HG02973 (cell line): ENCODE results near the gene IL16.
"Not testable (repeated sequence)": the region's sequence is repeated elsewhere in the genome, so short reads cannot be mapped to it uniquely, and the experiment has no call there.

Experiments
- ATAC-seq: cut with Tn5 transposase; IDR thresholded peaks from one replicate; pipeline ENCODE4 v1.9.1; 2021; ENCODE audit warnings: moderate library complexity; ENCODE audit not compliant: unreplicated experiment

IL16 gene

GRCh38 chr15:81331600-81331999, 134.9 kb downstream of the IL16 start:
- no peak for ATAC-seq

DNA sequence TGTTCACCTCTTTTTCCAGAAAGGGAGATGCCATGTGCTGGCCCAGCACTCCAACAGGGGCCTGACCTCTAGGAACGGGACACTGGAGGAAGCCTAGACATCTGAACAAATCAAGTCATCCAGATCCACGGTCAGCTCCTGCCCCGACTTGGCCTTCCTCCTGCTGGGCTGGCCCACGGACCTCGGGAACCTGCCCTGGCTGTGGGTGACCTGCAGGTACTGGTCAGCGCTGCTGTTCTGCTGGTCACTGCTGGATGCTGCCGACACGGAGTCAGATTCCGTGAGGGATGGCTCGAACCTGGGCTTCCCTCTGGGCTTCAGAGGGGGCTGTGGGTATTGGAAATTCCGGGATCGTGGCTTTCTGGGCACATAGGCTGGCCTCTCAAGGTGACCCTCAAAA, 135.6 kb downstream of the IL16 start:
- ATAC-seq = no peak

DNA sequence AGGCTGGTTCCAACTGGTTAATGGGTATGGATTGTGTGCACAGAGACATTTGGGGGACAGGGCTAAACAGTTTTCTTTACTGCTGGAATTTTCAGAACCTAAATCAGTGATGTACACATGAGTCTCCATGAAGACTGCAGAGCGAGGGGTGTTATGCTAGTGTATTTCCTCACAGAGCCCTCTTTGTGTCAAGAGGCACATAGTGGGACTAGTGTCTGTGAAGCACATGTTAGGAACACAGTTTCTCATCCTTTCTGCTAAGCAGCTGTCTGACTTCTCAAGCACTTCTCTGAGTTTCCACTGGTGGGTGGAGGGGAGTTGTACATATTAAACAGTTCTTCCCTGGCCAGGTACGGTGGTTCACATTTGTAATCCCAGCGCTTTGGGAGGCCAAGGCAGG, 136.7 kb downstream of the IL16 start:
- no peak for ATAC-seq

DNA sequence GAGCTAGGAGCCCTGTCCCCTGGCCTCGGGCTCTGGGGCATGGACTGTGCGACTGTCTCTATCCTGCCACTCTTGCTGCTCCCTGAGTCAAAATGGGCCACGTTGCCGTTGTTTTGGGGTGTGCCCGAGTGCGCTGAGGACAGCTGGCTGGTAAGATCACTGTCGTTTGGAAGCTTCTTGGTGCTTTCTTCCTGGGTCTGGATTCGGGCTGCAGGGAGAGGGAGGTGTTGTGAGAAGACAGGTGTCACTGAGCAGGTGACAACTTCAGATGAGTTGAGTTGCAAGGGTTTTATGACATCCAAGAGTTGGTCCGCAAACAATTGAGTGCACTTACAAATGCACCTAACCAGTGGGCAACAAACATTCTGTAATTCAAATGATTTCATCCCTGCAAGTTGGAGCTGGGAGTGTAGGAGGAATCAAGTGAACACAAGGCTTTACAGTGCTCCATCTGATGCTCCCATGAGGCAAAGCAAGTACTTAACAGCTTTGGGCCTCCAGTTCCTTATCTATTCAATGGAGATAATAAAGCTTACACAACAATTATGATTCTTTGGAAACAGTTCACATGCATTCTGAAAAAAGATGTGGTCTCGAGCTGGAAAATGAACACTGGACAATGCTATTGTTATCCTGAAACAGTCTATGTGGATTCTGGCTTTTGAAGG, 138.2 kb downstream of the IL16 start:
- no peak for ATAC-seq

GRCh38 chr15:81335631-81336030, 139.0 kb downstream of the IL16 start:
- ATAC-seq = no peak

DNA sequence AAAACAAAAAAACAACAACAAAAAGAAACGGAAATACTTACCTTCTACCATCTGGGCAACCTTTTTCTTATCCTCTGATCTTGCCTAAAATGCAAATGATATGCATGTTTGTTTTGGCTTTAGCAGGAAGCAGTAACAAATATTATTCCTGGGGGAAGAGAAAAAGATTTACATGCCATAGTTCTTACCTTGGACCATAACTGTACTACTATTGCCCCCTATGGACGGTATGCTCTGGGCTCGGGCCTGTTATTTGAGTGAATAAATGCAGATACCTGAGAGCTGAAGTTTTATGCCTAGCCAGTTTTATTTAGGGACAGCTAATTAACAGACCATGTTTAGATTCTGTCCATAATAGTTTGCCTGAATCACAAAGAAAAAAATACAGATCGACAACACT, 139.9 kb downstream of the IL16 start:
- ATAC-seq = no peak

- ATAC-seq = no peak
These were observed 140.6 kb downstream of the IL16 start for GRCh38 chr15:81337241-81337640.

DNA sequence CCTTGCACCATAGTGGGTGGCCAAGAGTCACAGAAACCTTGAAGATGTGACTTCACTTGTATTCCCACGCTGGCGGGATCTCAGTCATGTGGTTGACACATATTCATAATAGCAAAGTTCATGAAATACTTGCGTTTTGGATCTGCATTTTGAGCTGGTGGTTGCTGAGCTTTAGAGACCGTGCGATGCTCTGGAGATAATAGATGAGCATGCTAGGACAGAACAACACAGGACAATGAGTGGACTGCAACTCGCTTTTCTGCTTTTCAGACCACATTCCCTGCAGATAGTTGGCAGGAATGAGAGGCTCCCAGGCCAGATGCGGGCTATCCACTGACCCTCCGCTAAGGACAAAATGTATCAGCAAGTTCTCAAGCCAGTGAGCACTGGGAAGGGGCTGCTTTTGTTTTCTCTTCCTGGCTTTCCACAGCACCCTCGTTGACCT, 141.1 kb downstream of the IL16 start:
- no peak for ATAC-seq

GRCh38 chr15:81338170-81339007, 141.7 kb downstream of the IL16 start:
- ATAC-seq = no peak

DNA sequence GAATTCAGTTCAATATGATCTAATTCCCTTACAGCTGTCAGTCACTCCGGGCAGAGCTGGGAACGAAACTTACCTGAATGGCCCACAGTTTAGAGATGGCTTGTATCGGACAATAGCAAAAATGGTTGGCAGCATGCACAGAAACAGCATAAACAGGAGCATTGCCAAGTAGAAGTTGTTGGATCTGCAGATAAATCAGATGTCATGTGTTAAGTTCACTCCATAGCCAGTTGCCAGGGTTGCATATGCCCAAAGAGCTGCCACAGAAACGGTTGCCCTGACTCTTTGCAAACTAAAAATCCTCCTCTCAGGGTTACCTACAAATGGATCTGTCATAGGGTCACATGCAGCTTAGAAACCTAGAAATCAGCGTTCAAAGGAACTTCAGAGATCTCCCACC, 142.6 kb downstream of the IL16 start:
- ATAC-seq = no peak

DNA sequence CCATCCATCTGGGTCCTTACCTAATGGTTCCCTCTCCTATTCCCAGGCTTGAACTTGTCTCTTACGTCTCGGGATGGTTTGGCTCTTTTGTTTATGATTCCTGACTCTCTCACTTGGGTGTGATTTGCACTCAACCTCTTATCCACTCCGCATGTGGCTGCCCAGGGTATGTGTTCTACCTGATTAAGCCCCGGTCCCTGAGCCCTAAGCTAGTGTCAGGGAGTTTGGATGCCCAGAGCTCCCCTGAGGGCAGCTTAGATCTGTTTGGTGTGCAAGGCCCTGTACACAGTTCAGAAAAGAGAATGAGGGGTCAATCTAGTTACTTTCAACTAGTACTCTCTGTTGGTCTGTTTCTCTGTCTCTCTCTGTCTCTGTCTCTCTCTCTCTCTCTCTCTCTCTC, 143.2 kb downstream of the IL16 start:
- no peak for ATAC-seq

DNA sequence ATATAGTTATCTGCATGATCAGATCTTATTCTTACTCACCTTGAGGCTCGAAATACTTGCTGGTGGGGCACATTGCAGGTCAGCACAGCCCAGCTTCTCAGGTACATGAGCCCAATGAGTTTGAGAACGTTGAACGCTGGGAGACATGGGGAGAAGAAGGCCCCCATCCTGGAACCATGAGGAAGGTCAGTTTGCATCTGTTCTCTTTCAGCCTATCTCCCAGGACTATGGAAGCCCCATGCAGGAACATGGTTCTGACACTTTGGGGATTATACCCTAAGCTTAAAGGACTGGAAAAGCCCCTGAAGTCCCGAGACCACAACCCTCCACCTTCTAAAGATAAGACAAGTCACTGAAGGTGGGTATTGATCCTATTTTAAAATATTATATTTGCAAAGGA, 144.7 kb downstream of the IL16 start:
- no peak for ATAC-seq

GRCh38 chr15:81343371-81343770, 146.7 kb downstream of the IL16 start:
- no peak for ATAC-seq

- ATAC-seq = no peak
These were observed 149.9 kb downstream of the IL16 start for GRCh38 chr15:81346611-81347010.

DNA sequence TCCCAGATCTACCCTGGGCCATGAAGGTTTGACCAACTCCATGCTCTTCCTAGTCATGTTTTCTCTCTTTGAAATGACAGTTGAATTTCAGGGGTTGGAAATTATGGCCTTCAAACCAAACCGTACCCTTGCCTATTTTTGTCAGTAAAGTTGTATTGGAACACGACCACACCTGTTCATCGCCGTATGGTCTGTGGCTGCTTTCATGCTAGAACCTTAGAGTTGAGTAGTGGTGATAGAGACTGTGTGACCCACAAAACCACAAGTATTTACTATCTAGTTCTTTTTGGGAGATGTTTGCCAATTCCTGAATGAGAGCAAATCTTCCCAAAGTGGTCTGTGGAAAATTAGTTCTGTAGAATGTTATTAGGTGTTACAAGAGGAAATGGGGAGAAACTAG, 151.2 kb downstream of the IL16 start:
- ATAC-seq = no peak

- ATAC-seq = not testable (repeated sequence)
These were observed 152.0 kb downstream of the IL16 start for GRCh38 chr15:81348691-81349090.

GRCh38 chr15:81349271-81349670, 152.6 kb downstream of the IL16 start:
- no peak for ATAC-seq

GRCh38 chr15:81351651-81352050, 155.0 kb downstream of the IL16 start:
- ATAC-seq = no peak

DNA sequence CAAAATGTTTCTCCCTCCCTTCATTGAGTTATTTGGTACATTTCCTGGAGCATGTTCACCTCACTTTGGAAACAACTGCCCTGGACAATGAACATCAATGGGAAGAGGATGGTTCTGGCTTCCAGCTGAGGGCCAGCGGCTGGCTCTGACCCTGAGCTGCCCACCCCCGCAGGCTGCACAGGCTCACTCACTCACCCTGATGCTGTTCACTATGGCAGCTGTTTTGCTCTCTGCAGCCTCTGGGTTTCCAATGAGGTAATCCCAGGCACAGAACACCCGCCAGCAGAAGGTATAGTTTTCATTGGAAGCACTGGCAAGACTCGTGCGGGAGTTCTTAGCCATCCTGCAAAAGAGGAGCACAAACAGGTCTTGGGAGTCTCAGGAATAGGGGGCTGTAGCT, 159.6 kb downstream of the IL16 start:
- no peak for ATAC-seq

DNA sequence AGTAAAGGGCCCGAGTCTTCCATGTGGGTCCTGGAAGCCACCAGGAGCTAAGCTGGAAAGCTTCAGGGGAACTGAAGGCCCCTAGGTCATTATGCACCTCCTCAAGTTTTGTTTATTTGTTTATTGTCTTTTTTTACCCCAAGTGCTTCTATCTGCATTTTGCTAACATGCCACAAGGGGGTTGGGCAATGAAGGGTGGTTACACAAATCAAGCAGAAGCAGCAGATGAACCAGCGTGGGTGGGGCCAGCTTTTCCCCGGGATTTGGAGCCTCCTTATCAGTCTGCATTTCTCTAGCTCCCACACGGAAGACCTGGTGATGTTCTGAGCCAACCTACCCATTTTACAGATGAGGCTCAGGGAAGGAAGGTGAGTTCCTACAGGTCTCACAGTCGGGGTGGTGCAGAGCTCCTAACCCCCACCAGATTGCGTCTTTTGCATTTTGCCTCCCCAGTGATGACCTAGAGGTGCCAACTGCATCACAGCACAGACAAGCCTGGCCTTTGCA, 160.6 kb downstream of the IL16 start:
- ATAC-seq = no peak

DNA sequence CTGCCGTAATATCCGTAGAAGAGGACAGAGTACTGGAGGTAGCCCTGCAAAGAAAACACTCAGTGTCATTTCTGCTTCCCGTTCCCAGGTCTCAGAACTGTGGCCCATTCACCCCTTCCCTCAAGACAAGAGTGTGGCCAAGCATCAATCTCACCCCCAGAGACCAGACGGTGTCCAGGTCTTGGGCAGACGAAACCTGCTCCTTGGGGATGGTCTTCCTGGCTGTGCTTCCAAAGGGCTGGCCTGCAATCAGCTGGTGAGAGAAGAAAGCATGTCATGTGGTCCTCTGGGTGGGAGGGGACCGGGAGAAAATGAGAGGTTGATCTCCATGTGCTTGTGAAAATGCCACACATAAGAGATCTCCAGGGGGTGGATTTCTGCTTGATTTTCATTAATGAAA, 161.6 kb downstream of the IL16 start:
- no peak for ATAC-seq

DNA sequence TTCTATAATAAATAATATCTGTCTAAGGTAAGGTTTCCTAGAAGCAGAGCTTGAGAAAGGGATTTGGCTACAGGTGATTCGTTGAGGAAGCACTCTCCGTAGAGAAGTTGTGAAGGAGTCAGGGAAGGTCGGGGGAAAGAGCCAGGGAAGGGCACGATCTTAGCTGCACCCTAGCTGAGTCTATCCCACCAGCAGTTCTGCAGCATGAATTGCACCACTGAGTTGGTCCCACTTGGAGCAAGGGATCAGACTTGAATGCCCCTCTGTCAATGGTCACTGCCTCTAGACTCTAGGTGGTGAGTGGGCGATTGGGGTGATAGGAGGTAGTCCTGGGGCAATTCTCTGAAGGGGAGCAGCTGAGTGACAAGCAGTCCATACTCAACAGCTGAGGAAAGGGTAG, 163.8 kb downstream of the IL16 start:
- ATAC-seq = no peak
